NCI-H748 (cell line): ENCODE data around the gene NNAT.

Experiments used
- DNase-seq: peaks from one replicate; lab custom pipeline; 2025; ENCODE audit not compliant: unreplicated experiment; lab: John Stamatoyannopoulos, UW

NNAT gene

DNA sequence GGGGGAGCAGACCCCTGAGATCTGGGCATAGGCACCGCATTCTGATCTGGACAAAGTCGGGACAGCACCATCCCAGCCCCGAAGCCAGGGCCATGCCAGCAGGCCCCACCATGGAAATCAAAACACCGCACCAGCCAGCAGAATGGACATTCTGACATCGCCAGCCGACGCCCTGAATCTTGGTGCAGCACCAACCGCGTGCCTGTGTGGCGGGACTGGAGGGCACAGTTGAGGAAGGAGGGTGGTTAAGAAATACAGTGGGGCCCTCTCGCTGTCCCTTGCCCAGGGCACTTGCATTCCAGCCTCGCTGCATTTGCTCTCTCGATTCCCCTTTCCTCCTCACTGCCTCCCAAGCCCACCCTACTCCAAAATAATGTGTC, 2.0 kb downstream of the NNAT start:
- DNase-seq, result no peak

DNA sequence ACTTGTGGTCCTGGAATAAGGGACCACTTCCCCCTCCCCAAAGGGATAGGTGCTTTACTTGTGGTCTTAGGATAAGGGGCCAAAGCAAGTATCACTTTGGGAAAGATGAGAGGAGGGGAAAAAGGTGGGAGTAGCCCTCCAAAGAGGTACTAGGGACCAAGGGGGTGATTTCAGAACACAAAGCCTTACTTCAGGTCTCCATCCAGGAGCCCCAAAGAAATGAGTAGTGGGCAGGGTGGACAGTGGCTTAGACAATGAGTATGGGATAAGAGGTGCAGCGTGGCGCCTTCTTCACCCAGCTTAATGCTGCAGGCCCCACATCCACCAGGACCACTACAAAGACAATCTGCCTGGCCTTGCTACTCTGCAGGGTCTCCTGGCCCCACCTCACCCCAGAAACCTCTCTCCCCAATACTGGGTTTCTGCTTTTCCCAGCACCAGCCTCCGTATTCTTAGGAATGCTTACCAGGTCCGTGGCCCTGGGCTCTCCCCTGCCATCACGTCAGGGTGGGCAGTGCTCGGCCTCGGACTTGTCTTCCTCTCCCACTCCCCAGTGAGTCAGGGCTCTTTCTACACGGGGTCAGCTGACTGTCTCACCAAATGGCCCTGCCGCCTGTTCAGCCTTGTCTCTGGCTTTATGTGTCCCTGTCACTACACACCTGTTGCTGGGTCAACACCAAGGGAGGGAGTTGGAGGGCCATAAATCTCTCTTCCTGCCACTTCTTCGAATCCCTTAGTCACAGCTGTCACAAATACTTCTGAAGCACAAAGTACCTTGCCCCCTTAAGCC, 3.1 kb downstream of the NNAT start:
- DNase-seq, result peak; percentile 46

- no peak for DNase-seq
Measured at GRCh38 chr20:37524859-37525708, 4.0 kb downstream of the NNAT start.

- no peak for DNase-seq
Measured at GRCh38 chr20:37525810-37526209, 4.8 kb downstream of the NNAT start.

- peak; percentile 40 for DNase-seq
Measured at GRCh38 chr20:37526238-37526838, 5.3 kb downstream of the NNAT start.

DNA sequence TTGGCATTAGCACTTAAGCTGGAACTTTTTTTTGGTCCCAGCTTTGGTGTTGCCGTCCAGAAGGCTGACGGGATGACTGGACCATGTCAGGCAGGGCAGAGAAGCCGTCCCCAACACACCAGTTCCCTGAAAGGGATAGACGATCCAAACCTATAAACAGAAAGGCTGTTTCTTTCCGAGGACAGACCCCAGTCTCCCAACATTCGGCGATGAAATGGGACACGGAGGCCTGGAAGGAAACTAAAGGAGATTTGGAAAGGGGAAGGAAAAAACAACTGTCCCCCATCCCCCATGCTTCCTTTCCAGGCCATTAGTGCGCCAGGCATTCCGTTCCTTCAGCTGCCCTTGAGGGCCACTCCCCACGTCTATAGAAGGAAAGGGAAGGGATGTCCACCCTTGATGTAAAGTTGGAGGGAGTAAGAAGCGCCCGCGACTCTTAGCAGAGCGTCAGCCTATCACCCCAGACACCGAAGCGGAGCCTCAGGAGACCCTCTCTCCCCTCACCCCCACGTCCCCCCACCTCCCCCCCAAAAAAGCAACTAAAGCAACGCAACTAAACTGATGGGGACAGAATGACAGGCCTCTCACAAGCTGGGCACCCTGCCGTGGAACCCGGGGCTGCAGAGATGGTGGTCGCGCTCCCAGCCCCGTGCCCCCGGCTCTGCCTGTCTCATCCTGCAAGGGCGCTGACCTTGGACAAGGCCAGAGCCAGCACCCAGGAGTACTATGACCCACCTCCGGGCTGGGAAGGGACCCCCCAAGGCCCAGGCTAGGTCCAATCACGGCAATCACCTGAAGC, 6.0 kb downstream of the NNAT start:
- DNase-seq, result peak; percentile 31

DNA sequence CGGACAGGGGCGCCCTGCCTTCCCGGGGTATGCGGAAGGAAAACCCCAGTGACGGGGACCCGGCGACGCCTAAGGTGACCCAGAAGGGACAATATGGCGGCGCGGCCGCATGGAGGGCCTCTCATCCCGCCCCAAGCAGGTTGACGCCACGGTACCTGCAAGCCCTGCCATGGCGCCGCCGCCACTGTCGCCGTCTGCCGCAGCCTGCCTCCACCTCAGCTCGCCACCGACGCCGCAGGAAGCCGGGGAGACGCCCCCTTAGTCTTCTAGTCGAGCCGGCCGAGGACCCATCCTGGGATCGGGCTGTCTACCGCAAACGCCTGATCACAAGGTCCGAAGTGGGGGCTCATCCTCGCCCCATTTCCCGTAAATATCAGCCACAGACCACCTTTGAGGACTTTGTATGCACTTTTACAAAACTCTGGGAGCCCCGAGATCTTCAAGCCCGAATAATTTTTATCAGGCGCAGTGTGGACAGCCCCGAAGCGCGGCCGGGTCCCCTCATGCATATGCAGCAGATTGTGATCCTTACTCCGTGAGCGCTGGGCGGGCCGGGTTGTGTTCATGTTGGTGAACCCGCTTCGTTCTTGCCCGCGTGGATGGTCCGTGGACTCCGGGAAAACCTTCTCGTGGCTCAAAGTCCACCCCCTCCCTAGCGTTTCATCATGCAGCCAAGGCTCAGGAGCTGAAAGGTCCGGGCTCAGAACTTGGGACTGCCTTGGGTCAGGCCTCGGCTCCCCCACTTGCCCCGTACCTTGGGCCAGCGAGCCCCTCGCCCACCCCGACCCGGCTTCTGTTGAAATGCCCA, 6.8 kb downstream of the NNAT start, which contains the start of gene BLCAP:
TSS of gene BLCAP (minus strand) at position 239 of the 808 bp plus-strand sequence. CDS start 8,702 bp downstream, outside the sequence.
- peak; percentile 92 for DNase-seq

- peak; percentile 40 for DNase-seq
Measured at GRCh38 chr20:37528446-37529213, 7.6 kb downstream of the NNAT start.

GRCh38 chr20:37529214-37529967, 8.3 kb downstream of the NNAT start:
- DNase-seq, result peak; percentile 25

- DNase-seq, result no peak
Measured at GRCh38 chr20:37529968-37530600, 9.0 kb downstream of the NNAT start.

- DNase-seq, result no peak
Measured at GRCh38 chr20:37530696-37531095, 9.6 kb downstream of the NNAT start.

- no peak for DNase-seq
Measured at GRCh38 chr20:37531856-37532255, 10.8 kb downstream of the NNAT start.

DNA sequence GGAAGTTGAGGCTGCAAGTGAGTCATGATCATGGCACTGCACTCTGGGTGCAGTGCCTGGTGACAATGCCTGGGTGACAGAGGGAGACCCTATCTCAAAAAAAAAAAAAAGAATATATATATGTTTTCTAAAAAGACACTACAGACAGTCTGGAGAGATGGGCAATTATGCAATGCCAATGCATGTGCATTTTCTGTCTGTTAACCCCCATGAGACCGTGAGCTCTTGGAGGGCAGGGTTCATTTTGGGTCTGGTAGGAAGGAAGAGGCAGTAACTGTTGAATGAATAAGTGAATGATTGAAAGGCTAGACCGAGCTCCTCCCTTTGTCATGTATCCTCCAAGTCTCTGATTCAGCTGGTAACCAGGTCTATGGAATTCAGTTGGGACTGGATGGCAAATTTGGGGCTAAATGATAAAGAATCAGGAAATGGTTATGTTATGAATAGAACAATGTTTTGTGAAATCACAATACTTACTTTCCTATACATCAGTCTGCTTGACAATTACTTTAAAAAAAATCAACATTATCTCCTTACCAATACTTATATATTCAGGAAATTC, 12.2 kb downstream of the NNAT start:
- peak; percentile 4 for DNase-seq

GRCh38 chr20:37534401-37535157, 13.5 kb downstream of the NNAT start:
- peak; percentile 79 for DNase-seq

DNA sequence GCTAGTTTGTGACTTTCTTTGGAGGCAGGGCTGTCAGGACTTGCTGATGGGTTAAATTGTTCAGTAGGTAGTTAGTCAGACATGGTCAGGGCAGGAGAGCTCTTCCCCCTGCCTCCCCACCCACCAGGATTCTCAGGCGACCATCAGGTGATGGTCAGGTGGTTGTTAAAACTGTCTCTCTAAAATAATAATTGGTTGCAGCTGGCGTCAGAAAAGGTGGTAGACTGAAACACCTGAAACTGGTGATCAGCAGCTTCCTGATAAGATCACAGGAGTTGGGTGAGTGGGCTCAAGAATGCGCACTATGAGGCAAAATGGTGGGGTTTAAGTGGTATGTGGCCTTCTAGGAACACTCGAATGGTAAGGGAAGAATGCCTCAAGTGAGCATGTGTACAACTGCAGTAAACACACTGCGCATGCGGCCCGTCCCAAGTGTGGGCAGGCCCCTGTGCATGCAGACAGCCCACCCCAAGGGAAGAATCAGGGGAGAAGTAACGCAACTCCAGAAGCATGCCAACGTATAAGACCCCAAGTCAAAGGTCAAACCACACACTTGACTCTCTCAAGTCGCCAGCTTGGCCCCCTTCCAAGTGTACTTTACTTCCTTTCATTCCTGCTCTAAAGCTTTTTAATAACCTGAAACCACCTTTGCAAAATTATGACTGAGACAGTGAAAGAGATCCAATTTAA, 14.5 kb downstream of the NNAT start:
- DNase-seq, result no peak

- DNase-seq, result no peak
Measured at GRCh38 chr20:37537505-37537904, 16.5 kb downstream of the NNAT start.
